Bone marrow (tissue), 2 donors: ENCODE results near the gene GDPD4.

Source experiments
- DNase-seq, 2 donors: peaks; one replicate each; lab custom pipeline; 2025; lab: John Stamatoyannopoulos, UW

The GDPD4 gene

DNA sequence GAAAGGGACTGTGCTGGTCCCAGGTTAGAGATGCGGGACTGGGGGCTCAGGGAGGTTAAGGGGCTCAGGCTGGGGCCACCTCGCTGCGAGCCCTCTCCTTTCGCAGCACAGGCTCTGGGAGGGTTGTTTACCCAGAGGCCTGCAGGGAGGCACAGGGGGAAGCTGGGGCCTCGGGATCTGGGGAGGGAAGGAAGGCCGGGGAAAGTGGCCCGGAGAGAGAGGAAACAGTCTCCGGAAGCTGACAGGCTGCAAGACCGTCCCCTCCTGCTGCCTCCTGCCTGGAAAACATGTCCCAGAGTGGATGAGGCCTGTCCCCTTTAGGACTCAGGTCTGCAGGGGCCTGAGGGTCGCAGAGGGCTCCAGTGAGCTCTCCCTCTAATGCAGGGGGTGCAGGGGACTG is 128.0 kb downstream of the GDPD4 start:
- DNase-seq = no peak

DNA sequence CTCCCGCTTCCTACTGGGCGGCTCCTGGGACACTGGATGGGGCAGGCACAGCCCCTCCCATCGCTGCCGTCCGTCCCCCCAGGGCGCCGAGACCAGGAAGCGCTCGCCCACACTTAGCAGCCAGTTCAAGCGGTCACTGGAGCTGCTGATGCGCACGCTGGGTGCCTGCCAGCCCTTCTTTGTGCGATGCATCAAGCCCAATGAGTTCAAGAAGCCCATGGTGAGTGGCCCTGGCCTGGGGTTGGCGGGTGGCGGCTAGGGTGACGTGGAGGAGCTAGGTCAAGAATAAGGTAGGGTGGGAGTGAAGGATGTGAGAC is 128.9 kb downstream of the GDPD4 start:
- DNase-seq = no peak

DNA sequence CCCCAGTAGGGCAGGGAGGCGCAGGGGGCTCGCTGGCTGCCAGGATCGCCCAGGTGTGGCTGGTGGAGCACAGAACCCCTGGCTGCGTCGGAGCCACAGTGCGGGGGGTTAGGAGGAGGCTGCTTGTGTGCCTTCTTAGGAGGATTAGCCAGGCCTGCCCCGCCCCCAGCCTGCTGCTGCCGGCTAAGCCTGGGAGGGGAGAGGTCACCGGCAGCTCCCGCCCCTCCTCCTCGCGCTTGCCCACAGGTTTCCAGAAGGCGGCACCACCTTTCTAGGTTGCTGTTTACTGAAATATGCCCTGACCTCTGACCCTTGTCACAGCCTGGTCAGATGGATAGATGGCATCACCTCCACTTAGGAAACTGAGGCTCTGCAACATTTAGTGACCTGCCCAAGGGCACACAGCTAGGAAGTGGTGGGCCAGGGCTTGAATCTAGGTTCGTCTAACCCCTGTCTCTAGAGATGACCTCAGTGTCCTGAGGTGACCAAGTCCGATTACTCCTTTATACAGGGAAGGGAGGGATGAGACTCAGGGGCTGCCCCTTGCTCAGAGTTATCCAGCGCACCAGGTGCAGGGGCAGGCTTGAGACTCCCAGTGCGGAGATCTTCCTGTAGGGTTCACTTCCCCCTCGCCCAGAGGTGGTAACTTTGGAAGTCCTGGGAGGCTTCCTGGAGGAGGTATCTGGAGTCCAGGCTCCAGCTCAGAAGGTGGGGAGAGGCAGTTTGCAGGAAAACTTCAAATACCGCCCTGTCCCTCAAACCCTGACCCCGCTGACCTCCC is 129.4 kb downstream of the GDPD4 start:
- no peak for DNase-seq

GRCh38 chr11:77171254-77171653 is 130.2 kb downstream of the GDPD4 start:
- DNase-seq = no peak

DNA sequence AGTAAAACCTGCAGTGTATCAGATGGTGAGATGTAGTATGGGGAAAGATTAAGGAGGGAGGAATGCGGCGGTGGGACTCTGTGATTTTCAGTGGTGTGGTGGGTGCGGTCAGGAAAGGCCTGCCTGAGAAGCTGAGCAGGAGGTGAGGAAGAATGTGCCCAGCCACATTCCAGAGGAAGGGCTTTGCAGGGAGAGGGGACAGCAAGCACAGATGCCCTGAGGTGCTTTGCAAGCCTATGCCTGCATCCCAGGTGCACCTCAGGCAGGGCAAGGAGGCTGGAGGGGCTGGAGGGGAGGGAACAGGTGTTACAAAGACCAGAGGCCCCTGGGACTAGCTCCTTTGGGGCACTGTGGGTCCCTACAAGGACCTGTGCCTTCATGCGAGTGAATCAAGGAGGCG is 131.4 kb downstream of the GDPD4 start:
- DNase-seq = no peak

- DNase-seq = no peak
These were observed 133.7 kb downstream of the GDPD4 start for GRCh38 chr11:77167791-77168190.

DNA sequence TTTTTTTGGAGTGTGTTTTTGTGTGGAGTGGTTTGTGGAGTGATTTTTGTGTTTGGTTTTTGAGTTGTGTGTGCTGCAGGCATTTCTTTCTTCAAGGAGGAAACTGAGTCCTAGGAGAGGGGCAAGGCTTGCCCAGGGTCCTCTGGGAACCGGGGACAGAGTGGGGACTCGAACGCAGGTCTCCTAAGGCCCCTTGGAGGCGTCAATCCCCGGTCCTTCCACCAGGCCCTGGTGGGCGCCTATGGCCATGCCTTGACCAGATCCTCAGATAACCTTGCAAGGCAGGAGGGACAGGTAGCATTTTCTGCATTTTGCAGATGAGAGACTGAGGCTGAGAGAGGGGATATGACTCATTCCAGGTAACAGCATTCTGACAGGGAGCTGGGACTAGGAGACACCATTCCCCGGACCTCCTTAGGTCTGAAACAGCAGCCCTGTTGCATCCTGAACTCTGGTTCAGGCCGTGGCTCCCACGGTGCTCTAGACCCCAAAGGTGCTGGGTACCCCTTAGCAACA is 134.3 kb downstream of the GDPD4 start:
- no peak for DNase-seq
